DOHH2 (cell line): Measurements from ENCODE around the gene ATP7B.

Experiments
- H3F3A ChIP-seq: fragments of 200-600 bp; sonication (generic), shearing (Covaris generic); 2 replicates; pipeline ENCODE4 v1.6.0; 2016; ENCODE audit warnings: antibody characterized with exemption, mild to moderate bottlenecking; ENCODE audit not compliant: control insufficient read depth, insufficient read depth
- H3K27ac ChIP-seq: fragments of 200-600 bp; sonication (generic); 2 replicates; pipeline ENCODE4 v1.5.1; 2014; ENCODE audit warnings: low read depth, mild to moderate bottlenecking, low read length, moderate library complexity
- H3K27me3 ChIP-seq: fragments of 200-600 bp; sonication (generic); 2 replicates; pipeline ENCODE4 v1.6.1; 2014; ENCODE audit warnings: mild to moderate bottlenecking, low read length, mixed read lengths; ENCODE audit not compliant: control insufficient read depth
- H3K36me3 ChIP-seq: fragments of 200-600 bp; sonication (generic); 2 replicates; pipeline ENCODE4 v1.6.1; 2014; ENCODE audit warnings: mild to moderate bottlenecking, low read length, moderate library complexity, mixed read lengths; ENCODE audit not compliant: control insufficient read depth
- H3K4me1 ChIP-seq: fragments of 200-600 bp; sonication (generic); 2 replicates; pipeline ENCODE4 v1.6.1; 2014; ENCODE audit warnings: mild to moderate bottlenecking, low read length, mixed read lengths; ENCODE audit not compliant: control insufficient read depth
- H3K4me2 ChIP-seq: fragments of 200-600 bp; sonication (generic); 2 replicates; pipeline ENCODE4 v1.6.0; 2014; ENCODE audit warnings: mild to moderate bottlenecking, low read length, moderate library complexity
- H3K4me3 ChIP-seq: fragments of 200-600 bp; sonication (generic); 2 replicates; pipeline ENCODE4 v1.5.1; 2014; ENCODE audit warnings: mild to moderate bottlenecking, low read length, mixed read lengths
- H3K79me2 ChIP-seq: fragments of 200-600 bp; sonication (generic); 2 replicates; pipeline ENCODE4 v1.6.1; 2014; ENCODE audit warnings: mild to moderate bottlenecking, low read length, mixed read lengths; ENCODE audit not compliant: control insufficient read depth
- H3K9me2 ChIP-seq: fragments of 200-600 bp; sonication (generic); replicated peaks from 2 replicates; pipeline ENCODE4 v1.6.1; 2014; ENCODE audit warnings: mild to moderate bottlenecking, low read length, mixed read lengths; ENCODE audit not compliant: control insufficient read depth
- H3K9me3 ChIP-seq: fragments of 200-600 bp; sonication (generic); 2 replicates; pipeline ENCODE4 v1.6.1; 2014; ENCODE audit warnings: antibody characterized with exemption, low read length, mixed read lengths; ENCODE audit not compliant: control insufficient read depth, insufficient read depth
- H4K20me1 ChIP-seq: fragments of 200-600 bp; sonication (generic); 2 replicates; pipeline ENCODE4 v1.6.0; 2014; ENCODE audit warnings: low read depth, mild to moderate bottlenecking, antibody characterized with exemption, low read length, moderate library complexity; ENCODE audit not compliant: control insufficient read depth, insufficient read depth
- EZH2phosphoT487 ChIP-seq: fragments of 200-600 bp; sonication (generic); IDR thresholded peaks from 2 replicates; pipeline ENCODE4 v1.6.1; 2017; ENCODE audit warnings: borderline replicate concordance, mild to moderate bottlenecking, antibody characterized with exemption, low read length, moderate library complexity, mixed read lengths
- TF ChIP-seq, protein P1 (sequence below): fragments of 200-600 bp; sonication (generic); IDR thresholded peaks from one replicate; pipeline ENCODE4 v1.5.1; 2014; ENCODE audit warnings: antibody characterized with exemption, mild to moderate bottlenecking, low read depth, low read length; ENCODE audit not compliant: poor library complexity, severe bottlenecking

Gene ATP7B

DNA sequence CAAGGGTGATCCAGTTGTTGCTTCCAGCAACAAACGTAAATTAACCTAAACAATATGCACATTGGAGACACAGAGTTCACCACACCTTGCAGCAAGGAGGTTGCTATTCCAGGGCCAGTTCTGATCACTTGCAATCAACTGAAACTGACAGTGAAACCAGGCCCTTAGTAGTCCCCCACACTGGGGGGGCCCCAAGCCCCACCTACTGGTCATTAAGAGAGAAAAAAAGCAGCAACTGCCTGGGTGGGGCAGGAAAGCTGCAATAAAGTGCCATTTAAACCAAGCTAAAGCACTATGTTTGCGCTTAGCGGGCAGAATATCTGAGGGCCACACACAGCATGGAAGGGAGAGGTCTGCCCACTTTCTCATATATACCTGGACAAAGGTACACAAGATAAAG lies 51.5 kb downstream of the ATP7B start:
- no peaks in the 10 kb centered on the region for H3K36me3 ChIP-seq

DNA sequence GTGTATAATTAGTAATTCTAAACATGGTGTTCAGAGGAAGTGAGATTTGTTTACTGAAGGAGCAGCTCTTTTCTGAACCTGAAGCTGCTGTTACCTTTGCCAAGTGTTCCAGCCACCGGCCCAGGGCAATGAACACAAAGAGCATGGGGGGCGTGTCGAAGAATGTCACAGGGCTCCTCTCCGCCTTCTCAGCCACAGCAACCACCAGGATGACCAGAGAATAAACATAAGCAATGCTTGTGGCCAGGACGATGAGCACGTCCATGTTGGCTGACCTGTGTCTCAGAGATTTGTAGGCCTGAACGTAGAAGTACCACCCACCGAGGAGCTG lies 53.1 kb downstream of the ATP7B start:
- Histone ChIP-seq H3K79me2 (no peaks in the 10 kb centered on the region), H3F3A (no peaks in the 10 kb centered on the region), H3K4me3 (no peak overlapping the region), H3K4me2 (no peak overlapping the region), H3K27me3 (peaks cover 6% of the 10 kb centered on the region; the same call in 1 of the 2 replicates), H4K20me1 (no peaks in the 10 kb centered on the region), H3K9me3 (no peaks in the 10 kb centered on the region), H3K27ac (no peak overlapping the region), H3K9me2 (no peaks in the 10 kb centered on the region), H3K36me3 (no peaks in the 10 kb centered on the region), H3K4me1 (peaks cover 4% of the 10 kb centered on the region; the same call in 1 of the 2 replicates)
- TF ChIP-seq, protein P1, sequence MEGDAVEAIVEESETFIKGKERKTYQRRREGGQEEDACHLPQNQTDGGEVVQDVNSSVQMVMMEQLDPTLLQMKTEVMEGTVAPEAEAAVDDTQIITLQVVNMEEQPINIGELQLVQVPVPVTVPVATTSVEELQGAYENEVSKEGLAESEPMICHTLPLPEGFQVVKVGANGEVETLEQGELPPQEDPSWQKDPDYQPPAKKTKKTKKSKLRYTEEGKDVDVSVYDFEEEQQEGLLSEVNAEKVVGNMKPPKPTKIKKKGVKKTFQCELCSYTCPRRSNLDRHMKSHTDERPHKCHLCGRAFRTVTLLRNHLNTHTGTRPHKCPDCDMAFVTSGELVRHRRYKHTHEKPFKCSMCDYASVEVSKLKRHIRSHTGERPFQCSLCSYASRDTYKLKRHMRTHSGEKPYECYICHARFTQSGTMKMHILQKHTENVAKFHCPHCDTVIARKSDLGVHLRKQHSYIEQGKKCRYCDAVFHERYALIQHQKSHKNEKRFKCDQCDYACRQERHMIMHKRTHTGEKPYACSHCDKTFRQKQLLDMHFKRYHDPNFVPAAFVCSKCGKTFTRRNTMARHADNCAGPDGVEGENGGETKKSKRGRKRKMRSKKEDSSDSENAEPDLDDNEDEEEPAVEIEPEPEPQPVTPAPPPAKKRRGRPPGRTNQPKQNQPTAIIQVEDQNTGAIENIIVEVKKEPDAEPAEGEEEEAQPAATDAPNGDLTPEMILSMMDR: no peak
- no peak for TF ChIP-seq EZH2phosphoT487

More for the DNA sequence above, 51.5 kb downstream of the ATP7B start:
- Histone ChIP-seq H3K4me3 (no peak overlapping the region), H3K4me2 (no peak overlapping the region), H3K4me1 (peaks cover 4% of the 10 kb centered on the region; the same call in 1 of the 2 replicates), H3K27me3 (peaks cover 3% of the 10 kb centered on the region; the same call in 1 of the 2 replicates), H3K9me3 (no peaks in the 10 kb centered on the region), H3K9me2 (no peaks in the 10 kb centered on the region), H3F3A (no peaks in the 10 kb centered on the region), H4K20me1 (no peaks in the 10 kb centered on the region), H3K79me2 (no peaks in the 10 kb centered on the region), H3K27ac (no peak overlapping the region)
- TF ChIP-seq, protein P1: no peak
- TF ChIP-seq EZH2phosphoT487: no peak

DNA sequence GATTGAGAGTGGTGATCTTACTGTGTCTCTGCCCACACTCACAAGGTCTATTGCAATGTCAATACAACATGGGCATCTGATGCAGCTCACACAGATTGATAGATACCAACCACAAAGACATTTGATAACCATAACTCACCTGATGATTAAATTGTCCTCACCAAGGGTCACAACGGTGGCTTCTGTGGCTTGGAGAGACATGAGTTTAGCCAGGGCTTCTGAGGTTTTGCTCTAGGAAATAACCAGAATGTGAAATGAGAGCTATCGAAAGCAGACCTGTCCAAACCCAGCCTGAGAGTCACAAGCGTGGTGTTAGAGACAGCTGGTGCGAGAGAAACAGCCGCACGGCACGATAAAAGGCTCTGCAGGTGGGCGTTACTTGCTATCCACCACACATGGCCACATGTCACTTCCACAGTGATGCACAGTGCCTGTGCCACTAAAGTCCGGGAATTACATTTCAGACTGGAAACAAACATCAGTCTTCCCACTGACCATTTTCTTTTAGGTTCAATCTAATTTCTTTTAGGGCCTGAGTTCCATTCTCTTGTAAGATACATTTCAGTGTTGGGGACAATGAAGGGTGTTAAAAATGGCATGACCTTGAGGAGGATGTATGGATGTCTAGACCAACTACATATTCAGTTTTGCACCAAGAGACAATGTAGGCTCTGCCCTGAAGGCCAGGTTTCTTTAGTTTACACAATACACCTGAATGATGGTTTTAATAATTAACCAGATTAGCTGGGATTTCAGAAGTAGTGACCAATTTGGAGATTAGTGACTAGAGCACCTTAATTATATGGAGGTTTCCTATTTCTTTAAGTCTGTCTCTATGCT lies 53.7 kb downstream of the ATP7B start:
- Histone ChIP-seq H3F3A (no peaks in the 10 kb centered on the region), H3K4me2 (no peak overlapping the region), H3K9me2 (no peaks in the 10 kb centered on the region), H4K20me1 (no peaks in the 10 kb centered on the region), H3K9me3 (no peaks in the 10 kb centered on the region), H3K79me2 (no peaks in the 10 kb centered on the region), H3K4me3 (no peak overlapping the region), H3K27ac (no peak overlapping the region), H3K4me1 (peaks cover 4% of the 10 kb centered on the region; the same call in 1 of the 2 replicates), H3K36me3 (no peaks in the 10 kb centered on the region), H3K27me3 (peaks cover 6% of the 10 kb centered on the region; the same call in 1 of the 2 replicates)
- TF ChIP-seq, protein P1: no peak
- TF ChIP-seq EZH2phosphoT487: no peak
